ENCODE results near the gene MEX3C.

Gene MEX3C

GRCh38 chr18:51192696-51193095 is 4.8 kb downstream of the MEX3C start:
- no peak for DNase-seq

GRCh38 chr18:51192026-51192425 is 5.5 kb downstream of the MEX3C start:
- no peak for DNase-seq

- DNase-seq: no peak
Measured at GRCh38 chr18:51191128-51191717, 6.3 kb downstream of the MEX3C start.

GRCh38 chr18:51190000-51190399 is 7.5 kb downstream of the MEX3C start:
- DNase-seq: no peak

GRCh38 chr18:51188024-51188701 is 9.3 kb downstream of the MEX3C start:
- DNase-seq: no peak

- DNase-seq: no peak
Measured at GRCh38 chr18:51185075-51185474, 12.4 kb downstream of the MEX3C start.

- no peak for DNase-seq
Measured at GRCh38 chr18:51184091-51184457, 13.4 kb downstream of the MEX3C start.

- no peak for DNase-seq
Measured at GRCh38 chr18:51183372-51184090, 13.9 kb downstream of the MEX3C start.

GRCh38 chr18:51182824-51183223 is 14.7 kb downstream of the MEX3C start:
- no peak for DNase-seq

GRCh38 chr18:51171625-51172259 is 25.7 kb downstream of the MEX3C start:
- no peak for DNase-seq

GRCh38 chr18:51171223-51171622 is 26.3 kb downstream of the MEX3C start:
- DNase-seq: no peak

- no peak for DNase-seq
Measured at GRCh38 chr18:51170664-51171063, 26.8 kb downstream of the MEX3C start.

- no peak for DNase-seq
Measured at GRCh38 chr18:51169731-51170130, 27.8 kb downstream of the MEX3C start.

- DNase-seq: no peak
Measured at GRCh38 chr18:51168960-51169662, 28.4 kb downstream of the MEX3C start.

- no peak for DNase-seq
Measured at GRCh38 chr18:51168026-51168742, 29.3 kb downstream of the MEX3C start.

GRCh38 chr18:51165296-51165695 is 32.2 kb downstream of the MEX3C start:
- DNase-seq: no peak

- no peak for DNase-seq
Measured at GRCh38 chr18:51164761-51165281, 32.7 kb downstream of the MEX3C start.

- DNase-seq: no peak
Measured at GRCh38 chr18:51164342-51164741, 33.1 kb downstream of the MEX3C start.

GRCh38 chr18:51163543-51163942 is 33.9 kb downstream of the MEX3C start:
- DNase-seq: no peak

GRCh38 chr18:51162617-51163016 is 34.9 kb downstream of the MEX3C start:
- DNase-seq: no peak

GRCh38 chr18:51160646-51161045 is 36.8 kb downstream of the MEX3C start:
- no peak for DNase-seq

GRCh38 chr18:51157215-51157614 is 40.3 kb downstream of the MEX3C start:
- DNase-seq: no peak

Data from right kidney (tissue), 1 donor.